ENCODE results near the gene SPR. TPM values are rescaled to one million over a fixed set of nuclear protein-coding genes. Genes with fewer than 3 reads are reported as not detected.
A peak's percentile ranks its signal among the peaks of the same experiment; 100 is the strongest.

SPR gene
- total RNA-seq = 100 to 1,000 TPM in 1 of 8 experiments, 10 to 100 TPM in 2, 1 to 10 TPM in 3, under 1 TPM in 2; 0.55 to 116 (median 2.6) TPM

- H3K4me3 ChIP-seq = peak within 1 kb of the TSS; percentile 32 to 45 (median 39)
- 0 to 30% (median 0%) methylated on average over 1 to 6 of the region's 76 CpGs; no CpG with 5 or more reads in 4 of the 10 experiments for WGBS, 10 experiments
- no peak within 1 kb of the TSS for H3K27ac ChIP-seq
- peak; percentile 76 to 87 (median 86) for ATAC-seq (replicated peaks in 6 of 8)
- in situ Hi-C loops (cut with MboI; ENCODE audit: low pct_unique_long_range_greater_than_20kb in 2 of 9, low sequenced_read_pairs in 9 of 9, unreplicated experiment in 9 of 9) = loop anchor here in 6 of 9 experiments (25.0 kb wide), 3 partner anchors 275 to 1350 kb away; no protein-coding TSS in a partner anchor
- H3K4me1 ChIP-seq (replicated peaks in 1 of 2) = peaks cover 0 to 4% of the 10 kb centered on the region in 2 donors
These were observed at the start of gene SPR for GRCh38 chr2:72887032-72887739. Gene SPR, plus strand, starts transcription at chr2:72887408. Its CDS starts 25 bp downstream, at chr2:72887433.

GRCh38 chr2:72840066-72840465 lies 47.1 kb upstream of the SPR start:
- ATAC-seq (replicated peaks in 6 of 8) = peak in 3 of 8 experiments; percentile 18 to 62 (median 57)
- Histone ChIP-seq H3K4me3 (no peak overlapping the region), H3K27ac (no peak overlapping the region), H3K4me1 (replicated peaks in 1 of 2) (no peaks in the 10 kb centered on the region)
- WGBS, 10 experiments = 30 to 100% (median 89%) methylated on average over 1 to 2 of the region's 2 CpGs; no CpG with 5 or more reads in 2 of the 10 experiments
- in situ Hi-C loops (cut with MboI; ENCODE audit: low pct_unique_long_range_greater_than_20kb in 2 of 9, low sequenced_read_pairs in 9 of 9, unreplicated experiment in 9 of 9) = no loop called here

- peak in 5 of 8 experiments; percentile 93 to 100 (median 97) for ATAC-seq (replicated peaks in 6 of 8)
- WGBS, 10 experiments = 6 to 69% (median 62%) methylated on average over 2 of the region's 3 CpGs; no CpG with 5 or more reads in 5 of the 10 experiments
These were observed 45.6 kb upstream of the SPR start for GRCh38 chr2:72841462-72842125.

GRCh38 chr2:72843301-72843700 lies 43.9 kb upstream of the SPR start:
- Histone ChIP-seq H3K27ac (no peak overlapping the region), H3K4me1 (replicated peaks in 1 of 2) (no peaks in the 10 kb centered on the region), H3K4me3 (no peak overlapping the region)
- WGBS, 10 experiments = 40 to 75% (median 67%) methylated on average over 1 of the region's 2 CpGs; no CpG with 5 or more reads in 5 of the 10 experiments
- in situ Hi-C loops (cut with MboI; ENCODE audit: low pct_unique_long_range_greater_than_20kb in 2 of 9, low sequenced_read_pairs in 9 of 9, unreplicated experiment in 9 of 9) = no loop called here
- ATAC-seq (replicated peaks in 6 of 8) = no peak

More at GRCh38 chr2:72841462-72842125, 45.6 kb upstream of the SPR start:
- Histone ChIP-seq H3K4me3 (no peak overlapping the region), H3K4me1 (replicated peaks in 1 of 2) (no peaks in the 10 kb centered on the region), H3K27ac (no peak overlapping the region)
- in situ Hi-C loops (cut with MboI; ENCODE audit: low pct_unique_long_range_greater_than_20kb in 2 of 9, low sequenced_read_pairs in 9 of 9, unreplicated experiment in 9 of 9) = no loop called here

GRCh38 chr2:72846171-72847095 lies 40.8 kb upstream of the SPR start:
- no peak overlapping the region for H3K4me3 ChIP-seq
- WGBS, 10 experiments = 52 to 100% (median 83%) methylated on average over 1 to 6 of the region's 6 CpGs
- no peaks in the 10 kb centered on the region for H3K4me1 ChIP-seq (replicated peaks in 1 of 2)
- peak in 1 of 8 experiments; percentile 26 for ATAC-seq (replicated peaks in 6 of 8)
- in situ Hi-C loops (cut with MboI; ENCODE audit: low pct_unique_long_range_greater_than_20kb in 2 of 9, low sequenced_read_pairs in 9 of 9, unreplicated experiment in 9 of 9) = no loop called here
- no peak overlapping the region for H3K27ac ChIP-seq

- H3K4me1 ChIP-seq (replicated peaks in 1 of 2) = no peaks in the 10 kb centered on the region
- peak in 1 of 8 experiments; percentile 36 for ATAC-seq (replicated peaks in 6 of 8)
- WGBS, 10 experiments = 21 to 95% (median 65%) methylated on average over 1 to 3 of the region's 3 CpGs; no CpG with 5 or more reads in 1 of the 10 experiments
- no peak overlapping the region for H3K27ac ChIP-seq
- H3K4me3 ChIP-seq = no peak overlapping the region
- in situ Hi-C loops (cut with MboI; ENCODE audit: low pct_unique_long_range_greater_than_20kb in 2 of 9, low sequenced_read_pairs in 9 of 9, unreplicated experiment in 9 of 9) = no loop called here
These were observed 39.5 kb upstream of the SPR start for GRCh38 chr2:72847534-72848315.

GRCh38 chr2:72848436-72849137 lies 38.6 kb upstream of the SPR start:
- Histone ChIP-seq H3K27ac (no peak overlapping the region), H3K4me1 (replicated peaks in 1 of 2) (no peaks in the 10 kb centered on the region), H3K4me3 (no peak overlapping the region)
- in situ Hi-C loops (cut with MboI; ENCODE audit: low pct_unique_long_range_greater_than_20kb in 2 of 9, low sequenced_read_pairs in 9 of 9, unreplicated experiment in 9 of 9) = no loop called here
- peak in 1 of 8 experiments; percentile 56 for ATAC-seq (replicated peaks in 6 of 8)
- 35 to 83% (median 50%) methylated on average over 1 to 3 of the region's 3 CpGs; no CpG with 5 or more reads in 3 of the 10 experiments for WGBS, 10 experiments

- no peak overlapping the region for H3K27ac ChIP-seq
- in situ Hi-C loops (cut with MboI; ENCODE audit: low pct_unique_long_range_greater_than_20kb in 2 of 9, low sequenced_read_pairs in 9 of 9, unreplicated experiment in 9 of 9) = no loop called here
- WGBS, 10 experiments = 0 to 100% (median 36%) methylated on average over 1 of the region's 1 CpG; no CpG with 5 or more reads in 6 of the 10 experiments
These were observed 38.1 kb upstream of the SPR start for GRCh38 chr2:72849138-72849462.

GRCh38 chr2:72851333-72851732 lies 35.9 kb upstream of the SPR start:
- in situ Hi-C loops (cut with MboI; ENCODE audit: low pct_unique_long_range_greater_than_20kb in 2 of 9, low sequenced_read_pairs in 9 of 9, unreplicated experiment in 9 of 9) = loop anchor here in 6 of 9 experiments (5.0 to 25.0 kb wide), 5 partner anchors 77 to 1314 kb away; no protein-coding TSS in a partner anchor
- WGBS, 10 experiments = 63 to 100% (median 92%) methylated on average over 1 to 4 of the region's 7 CpGs; no CpG with 5 or more reads in 5 of the 10 experiments
- ATAC-seq (replicated peaks in 6 of 8) = no peak

More at GRCh38 chr2:72849138-72849462, 38.1 kb upstream of the SPR start:
- Histone ChIP-seq H3K4me3 (no peak overlapping the region), H3K4me1 (replicated peaks in 1 of 2) (no peaks in the 10 kb centered on the region)
- ATAC-seq (replicated peaks in 6 of 8) = peak in 2 of 8 experiments; percentile 54 to 93

GRCh38 chr2:72859831-72860262 lies 27.4 kb upstream of the SPR start:
- in situ Hi-C loops (cut with MboI; ENCODE audit: low pct_unique_long_range_greater_than_20kb in 2 of 9, low sequenced_read_pairs in 9 of 9, unreplicated experiment in 9 of 9) = loop anchor here in 5 of 9 experiments (10.0 to 25.0 kb wide), 4 partner anchors 85 to 1323 kb away; no protein-coding TSS in a partner anchor
- 0 to 10% (median 0%) methylated on average over 1 to 3 of the region's 3 CpGs; no CpG with 5 or more reads in 2 of the 10 experiments for WGBS, 10 experiments

More at GRCh38 chr2:72851333-72851732, 35.9 kb upstream of the SPR start:
- Histone ChIP-seq H3K4me1 (replicated peaks in 1 of 2) (no peaks in the 10 kb centered on the region), H3K4me3 (no peak overlapping the region), H3K27ac (no peak overlapping the region)

More at GRCh38 chr2:72859831-72860262, 27.4 kb upstream of the SPR start:
- no peak overlapping the region for H3K4me3 ChIP-seq
- H3K4me1 ChIP-seq (replicated peaks in 1 of 2) = no peaks in the 10 kb centered on the region
- H3K27ac ChIP-seq = no peak overlapping the region
- peak; percentile 40 to 77 (median 58) for ATAC-seq (replicated peaks in 6 of 8)
